Sciatic nerve (tissue), 2 donors: ENCODE data around the gene LRP3. TPM values are rescaled to one million over a fixed set of nuclear protein-coding genes. Genes with fewer than 3 reads are reported as not detected.

Experiments used
- ATAC-seq: fragments of 200-7000 bp; cut with Tn5 transposase; one replicate; pipeline ENCODE4 v1.9.1; 2020; ENCODE audit warnings: mild to moderate bottlenecking, moderate library complexity
- DNase-seq: peaks from one replicate; pipeline ENCODE4 v3.0.0-alpha.2; 2020; ENCODE audit warnings: low spot score
- intact Hi-C: fragments of 100-400 bp; cut with DNase I; formaldehyde crosslinking; loops from one replicate; pipeline ENCODE4 v1.14.2; 2022
- total RNA-seq: library from RNA; stranded (reverse); fragmentation: NEBNext Ultra II Directional; extraction: Animal tissue kit (Norgen Biotek cat#: 25700); gene quantifications from one replicate; pipeline ENCODE4 v1.2.1, GENCODE V29; 2021
- donor health status: DM: no; HTN: no; CAD: no.
- donor health status: DM: no; HTN: no; CAD: no.

LRP3 gene
- total RNA-seq, 1 donor from 2014 or later: 21.7 TPM

- intact Hi-C loops: no loop called here
- no peak for DNase-seq
- ATAC-seq: no peak
These were observed 33.9 kb downstream of the LRP3 start for GRCh38 chr19:33227870-33228599.

- DNase-seq: no peak
- ATAC-seq: no peak
- intact Hi-C loops: no loop called here
These were observed 35.8 kb downstream of the LRP3 start for GRCh38 chr19:33229962-33230361.

- intact Hi-C loops: no loop called here
- DNase-seq: no peak
- peak; percentile 31 for ATAC-seq
These were observed 37.4 kb downstream of the LRP3 start for GRCh38 chr19:33231511-33231910.

- intact Hi-C loops: no loop called here
- ATAC-seq (no peak), DNase-seq (no peak)
These were observed 38.5 kb downstream of the LRP3 start for GRCh38 chr19:33232656-33233055.

GRCh38 chr19:33233056-33233873 lies 39.1 kb downstream of the LRP3 start:
- ATAC-seq (no peak), DNase-seq (no peak)
- intact Hi-C loops: no loop called here

GRCh38 chr19:33234092-33234491 lies 40.0 kb downstream of the LRP3 start:
- intact Hi-C loops: no loop called here
- no peak for DNase-seq
- ATAC-seq: no peak

- ATAC-seq: no peak
- intact Hi-C loops: loop anchor here (5.0 kb wide), 1 partner anchor 173 kb away; no protein-coding TSS in a partner anchor
- DNase-seq: no peak
These were observed 40.6 kb downstream of the LRP3 start for GRCh38 chr19:33234736-33235135.

GRCh38 chr19:33235269-33235995 lies 41.3 kb downstream of the LRP3 start:
- intact Hi-C loops: loop anchor here (5.0 kb wide), 1 partner anchor 172 kb away; no protein-coding TSS in a partner anchor
- DNase-seq (peak; percentile 92), ATAC-seq (peak; percentile 69)

- ATAC-seq (no peak), DNase-seq (no peak)
- intact Hi-C loops: loop anchor here (5.0 kb wide), 1 partner anchor 171 kb away; no protein-coding TSS in a partner anchor
These were observed 41.8 kb downstream of the LRP3 start for GRCh38 chr19:33235996-33236350.

GRCh38 chr19:33236696-33237390 lies 42.7 kb downstream of the LRP3 start:
- intact Hi-C loops: loop anchor here (5.0 kb wide), 1 partner anchor 170 kb away; no protein-coding TSS in a partner anchor
- DNase-seq (no peak), ATAC-seq (no peak)

- intact Hi-C loops: loop anchor here (5.0 kb wide), 1 partner anchor 169 kb away; no protein-coding TSS in a partner anchor
- ATAC-seq (no peak), DNase-seq (no peak)
These were observed 44.5 kb downstream of the LRP3 start for GRCh38 chr19:33238481-33239149.

GRCh38 chr19:33239223-33239975 lies 45.3 kb downstream of the LRP3 start:
- intact Hi-C loops: loop anchor here (5.0 kb wide), 1 partner anchor 168 kb away; no protein-coding TSS in a partner anchor
- ATAC-seq: no peak
- DNase-seq: no peak

- no peak for DNase-seq
- intact Hi-C loops: no loop called here
- ATAC-seq: no peak
These were observed 46.1 kb downstream of the LRP3 start for GRCh38 chr19:33240181-33240771.

GRCh38 chr19:33241091-33241529 lies 47.0 kb downstream of the LRP3 start:
- intact Hi-C loops: no loop called here
- ATAC-seq: peak; percentile 54
- DNase-seq: no peak

GRCh38 chr19:33241530-33242101 lies 47.5 kb downstream of the LRP3 start:
- intact Hi-C loops: no loop called here

GRCh38 chr19:33242131-33242530 lies 48.0 kb downstream of the LRP3 start:
- intact Hi-C loops: no loop called here
- ATAC-seq (no peak), DNase-seq (no peak)

More at GRCh38 chr19:33241530-33242101, 47.5 kb downstream of the LRP3 start:
- no peak for DNase-seq
- peak; percentile 71 for ATAC-seq

- intact Hi-C loops: no loop called here
- ATAC-seq (no peak), DNase-seq (no peak)
These were observed 48.8 kb downstream of the LRP3 start for GRCh38 chr19:33242911-33243310.
